Astrocyte of the cerebellum (primary cell): ENCODE measurements around the gene SPR.

ENCODE experiments used
- DNase-seq: peaks from one replicate; pipeline ENCODE4 v3.0.0-alpha.2; 2011; ENCODE audit warnings: low read depth
- H3K4me3 ChIP-seq: 2 replicates; pipeline ENCODE4 v1.5.1; 2011; ENCODE audit warnings: mild to moderate bottlenecking, low read depth, low read length, moderate library complexity
- CTCF ChIP-seq: IDR thresholded peaks from 2 replicates; pipeline ENCODE4 v1.5.1; 2012; ENCODE audit warnings: low read length, low read depth, moderate library complexity, mild to moderate bottlenecking; ENCODE audit errors: missing control alignments
- in situ Hi-C: cut with HindIII; loops from 2 replicates; pipeline ENCODE4 v1.10.0; 2017; ENCODE audit warnings: low sequenced_read_pairs

The SPR gene

GRCh38 chr2:72931280-72931910 is 44.2 kb downstream of the SPR start:
- in situ Hi-C loops: no loop called here
- no peak for DNase-seq
- H3K4me3 ChIP-seq: no peak overlapping the region

GRCh38 chr2:72932045-72932740 is 45.0 kb downstream of the SPR start:
- DNase-seq: no peak
- H3K4me3 ChIP-seq: no peak overlapping the region
- in situ Hi-C loops: no loop called here
- no peak for TF ChIP-seq CTCF

More at GRCh38 chr2:72931280-72931910, 44.2 kb downstream of the SPR start:
- TF ChIP-seq CTCF: no peak

GRCh38 chr2:72932805-72933204 is 45.6 kb downstream of the SPR start:
- H3K4me3 ChIP-seq: no peak overlapping the region
- TF ChIP-seq CTCF: no peak
- no peak for DNase-seq
- in situ Hi-C loops: no loop called here

- in situ Hi-C loops: no loop called here
- DNase-seq: no peak
- TF ChIP-seq CTCF: no peak
- H3K4me3 ChIP-seq: no peak overlapping the region
Observed at GRCh38 chr2:72933207-72933606, 46.0 kb downstream of the SPR start.

- no peak for DNase-seq
- in situ Hi-C loops: no loop called here
- H3K4me3 ChIP-seq: no peak overlapping the region
- no peak for TF ChIP-seq CTCF
Observed at GRCh38 chr2:72933646-72934151, 46.5 kb downstream of the SPR start.

GRCh38 chr2:72934683-72935610 is 47.7 kb downstream of the SPR start:
- no peak overlapping the region for H3K4me3 ChIP-seq
- DNase-seq: no peak
- in situ Hi-C loops: no loop called here
- no peak for TF ChIP-seq CTCF
